ENCODE results near the gene BTBD19.

Gene BTBD19

GRCh38 chr1:44817307-44817706, 9.0 kb downstream of the BTBD19 start:
- 90% methylated on average over 2 of the region's 2 CpGs for WGBS (ENCODE audit: insufficient coverage)
- DNase-seq, result no peak
- Histone ChIP-seq H3K27ac (ENCODE audit: insufficient read depth in 1 of 2, low read depth in 1 of 2, low read length in 2 of 2, poor library complexity in 1 of 2, severe bottlenecking in 2 of 2) (no peak overlapping the region), H3K36me3 (ENCODE audit: control insufficient read depth in 4 of 4, insufficient read depth in 4 of 4, low read length in 3 of 4) (no peaks in the 10 kb centered on the region), H3K4me1 (ENCODE audit: control extremely low read depth in 1 of 4, control insufficient read depth in 4 of 4, insufficient read depth in 4 of 4, low read length in 3 of 4) (peaks cover 0 to 49% (median 35%) of the 10 kb centered on the region in 4 experiments), H3K9me3 (ENCODE audit: control extremely low read depth in 1 of 5, control insufficient read depth in 4 of 5, insufficient read depth in 2 of 5, low read depth in 1 of 5, low read length in 4 of 5) (no peaks in the 10 kb centered on the region), H3K27me3 (replicated peaks in 2 of 5; ENCODE audit: control insufficient read depth in 4 of 5, insufficient read depth in 5 of 5, low read length in 4 of 5) (no peaks in the 10 kb centered on the region), H3K4me3 (ENCODE audit: control insufficient read depth in 1 of 7, extremely low read depth in 1 of 7, insufficient read depth in 4 of 7, low read depth in 2 of 7, low read length in 6 of 7) (no peak overlapping the region)
- POLR2A ChIA-PET, result interaction anchor here (1.1 to 4.2 kb wide), 2 partner anchors 17 to 96 kb away, joined by 4 to 59 read pairs; partner anchors contain the start of gene PLK3
- CTCF ChIA-PET, result interaction anchor here (0.7 to 8.7 kb wide), 8 partner anchors 10 to 88 kb away, joined by 3 to 69 read pairs (median 6); partner anchors contain the start of genes BEST4, BTBD19, DYNLT4 and PLK3

- no peak overlapping the region for H3K4me3 ChIP-seq (ENCODE audit: control insufficient read depth in 1 of 7, extremely low read depth in 1 of 7, insufficient read depth in 4 of 7, low read depth in 2 of 7, low read length in 6 of 7)
These were observed 9.6 kb downstream of the BTBD19 start for GRCh38 chr1:44817771-44818495.

GRCh38 chr1:44819196-44819607, 10.9 kb downstream of the BTBD19 start:
- under 1% methylated on average over 13 of the region's 13 CpGs for WGBS (ENCODE audit: insufficient coverage)
- Histone ChIP-seq H3K27me3 (replicated peaks in 2 of 5; ENCODE audit: control insufficient read depth in 4 of 5, insufficient read depth in 5 of 5, low read length in 4 of 5) (no peaks in the 10 kb centered on the region), H3K36me3 (ENCODE audit: control insufficient read depth in 4 of 4, insufficient read depth in 4 of 4, low read length in 3 of 4) (no peaks in the 10 kb centered on the region), H3K9me3 (ENCODE audit: control extremely low read depth in 1 of 5, control insufficient read depth in 4 of 5, insufficient read depth in 2 of 5, low read depth in 1 of 5, low read length in 4 of 5) (no peaks in the 10 kb centered on the region), H3K4me3 (ENCODE audit: control insufficient read depth in 1 of 7, extremely low read depth in 1 of 7, insufficient read depth in 4 of 7, low read depth in 2 of 7, low read length in 6 of 7) (peak overlapping the region in 6 of 7 experiments; percentile 62 to 93 (median 82)), H3K27ac (ENCODE audit: insufficient read depth in 1 of 2, low read depth in 1 of 2, low read length in 2 of 2, poor library complexity in 1 of 2, severe bottlenecking in 2 of 2) (peak overlapping the region; percentile 100), H3K4me1 (ENCODE audit: control extremely low read depth in 1 of 4, control insufficient read depth in 4 of 4, insufficient read depth in 4 of 4, low read length in 3 of 4) (peaks cover 0 to 39% (median 25%) of the 10 kb centered on the region in 4 experiments)
- ChIA-PET POLR2A (interaction anchor here (0.6 to 4.2 kb wide), 23 partner anchors 8 to 725 kb away, joined by 3 to 64 read pairs (median 6); partner anchors contain the start of genes BTBD19, DYNLT4, PLK3 and PTCH2), CTCF (interaction anchor here (0.7 to 8.7 kb wide), 11 partner anchors 11 to 95 kb away, joined by 3 to 69 read pairs (median 6); partner anchors contain the start of genes BEST4, BTBD19, DYNLT4 and PLK3)
- no peak for DNase-seq

More at GRCh38 chr1:44817771-44818495, 9.6 kb downstream of the BTBD19 start:
- 100% methylated on average over 4 of the region's 11 CpGs for WGBS (ENCODE audit: insufficient coverage)
- no peak for DNase-seq
- Histone ChIP-seq H3K27me3 (replicated peaks in 2 of 5; ENCODE audit: control insufficient read depth in 4 of 5, insufficient read depth in 5 of 5, low read length in 4 of 5) (no peaks in the 10 kb centered on the region), H3K9me3 (ENCODE audit: control extremely low read depth in 1 of 5, control insufficient read depth in 4 of 5, insufficient read depth in 2 of 5, low read depth in 1 of 5, low read length in 4 of 5) (no peaks in the 10 kb centered on the region), H3K36me3 (ENCODE audit: control insufficient read depth in 4 of 4, insufficient read depth in 4 of 4, low read length in 3 of 4) (no peaks in the 10 kb centered on the region), H3K27ac (ENCODE audit: insufficient read depth in 1 of 2, low read depth in 1 of 2, low read length in 2 of 2, poor library complexity in 1 of 2, severe bottlenecking in 2 of 2) (no peak overlapping the region), H3K4me1 (ENCODE audit: control extremely low read depth in 1 of 4, control insufficient read depth in 4 of 4, insufficient read depth in 4 of 4, low read length in 3 of 4) (peaks cover 0 to 51% (median 34%) of the 10 kb centered on the region in 4 experiments)
- ChIA-PET CTCF (interaction anchor here (0.9 to 8.7 kb wide), 10 partner anchors 9 to 87 kb away, joined by 3 to 69 read pairs (median 6); partner anchors contain the start of genes BEST4, BTBD19, DYNLT4 and PLK3), POLR2A (interaction anchor here (1.1 to 4.2 kb wide), 7 partner anchors 9 to 97 kb away, joined by 4 to 64 read pairs (median 25); partner anchors contain the start of genes BTBD19, DYNLT4, PLK3 and RNU5D-1)

- no peaks in the 10 kb centered on the region for H3K9me3 ChIP-seq (ENCODE audit: control extremely low read depth in 1 of 5, control insufficient read depth in 4 of 5, insufficient read depth in 2 of 5, low read depth in 1 of 5, low read length in 4 of 5)
- peak overlapping the region; percentile 100 for H3K27ac ChIP-seq (ENCODE audit: insufficient read depth in 1 of 2, low read depth in 1 of 2, low read length in 2 of 2, poor library complexity in 1 of 2, severe bottlenecking in 2 of 2)
- ChIA-PET CTCF (interaction anchor here (0.7 to 8.7 kb wide), 15 partner anchors 11 to 96 kb away, joined by 3 to 69 read pairs (median 6); partner anchors contain the start of genes BTBD19, DYNLT4 and PLK3), POLR2A (interaction anchor here (0.6 to 4.2 kb wide), 23 partner anchors 8 to 724 kb away, joined by 3 to 64 read pairs (median 6); partner anchors contain the start of genes BTBD19, DYNLT4, PLK3 and PTCH2)
- WGBS (ENCODE audit: insufficient coverage), result 2% methylated on average over 21 of the region's 33 CpGs
- peaks cover 0 to 35% (median 22%) of the 10 kb centered on the region in 4 experiments for H3K4me1 ChIP-seq (ENCODE audit: control extremely low read depth in 1 of 4, control insufficient read depth in 4 of 4, insufficient read depth in 4 of 4, low read length in 3 of 4)
- no peaks in the 10 kb centered on the region for H3K27me3 ChIP-seq (replicated peaks in 2 of 5; ENCODE audit: control insufficient read depth in 4 of 5, insufficient read depth in 5 of 5, low read length in 4 of 5)
- no peaks in the 10 kb centered on the region for H3K36me3 ChIP-seq (ENCODE audit: control insufficient read depth in 4 of 4, insufficient read depth in 4 of 4, low read length in 3 of 4)
- peak overlapping the region; percentile 52 to 93 (median 80) for H3K4me3 ChIP-seq (ENCODE audit: control insufficient read depth in 1 of 7, extremely low read depth in 1 of 7, insufficient read depth in 4 of 7, low read depth in 2 of 7, low read length in 6 of 7)
- DNase-seq, result peak; percentile 93 to 97 (median 94)
These were observed 11.4 kb downstream of the BTBD19 start for GRCh38 chr1:44819608-44820327.

- Histone ChIP-seq H3K9me3 (ENCODE audit: control extremely low read depth in 1 of 5, control insufficient read depth in 4 of 5, insufficient read depth in 2 of 5, low read depth in 1 of 5, low read length in 4 of 5) (no peaks in the 10 kb centered on the region), H3K27ac (ENCODE audit: insufficient read depth in 1 of 2, low read depth in 1 of 2, low read length in 2 of 2, poor library complexity in 1 of 2, severe bottlenecking in 2 of 2) (peak overlapping the region; percentile 100), H3K36me3 (ENCODE audit: control insufficient read depth in 4 of 4, insufficient read depth in 4 of 4, low read length in 3 of 4) (no peaks in the 10 kb centered on the region), H3K27me3 (replicated peaks in 2 of 5; ENCODE audit: control insufficient read depth in 4 of 5, insufficient read depth in 5 of 5, low read length in 4 of 5) (no peaks in the 10 kb centered on the region), H3K4me1 (ENCODE audit: control extremely low read depth in 1 of 4, control insufficient read depth in 4 of 4, insufficient read depth in 4 of 4, low read length in 3 of 4) (peaks cover 0 to 32% (median 22%) of the 10 kb centered on the region in 4 experiments), H3K4me3 (ENCODE audit: control insufficient read depth in 1 of 7, extremely low read depth in 1 of 7, insufficient read depth in 4 of 7, low read depth in 2 of 7, low read length in 6 of 7) (peak overlapping the region; percentile 52 to 93 (median 80))
- 12% methylated on average over 16 of the region's 25 CpGs for whole genome bisulfite sequencing (ENCODE audit: insufficient coverage)
- ChIA-PET CTCF (interaction anchor here (1.1 to 8.7 kb wide), 15 partner anchors 10 to 103 kb away, joined by 3 to 69 read pairs (median 6); partner anchors contain the start of genes BEST4, BTBD19, DYNLT4 and PLK3), POLR2A (interaction anchor here (1.2 to 4.2 kb wide), 9 partner anchors 9 to 192 kb away, joined by 3 to 64 read pairs (median 21); partner anchors contain the start of genes BTBD19, PLK3, RNU5D-1 and RPS8)
- DNase-seq, result no peak
These were observed 12.3 kb downstream of the BTBD19 start for GRCh38 chr1:44820328-44821239.

Measured in common myeloid progenitor, CD34-positive (primary cell).